CD4-positive, alpha-beta T cell treated with Interleukin-1 beta for 1 hour (primary cell): ENCODE results near the gene NR1H4.
"Not testable (repeated sequence)": the region's sequence is repeated elsewhere in the genome, so short reads cannot be mapped to it uniquely, and the experiment has no call there.

Experiments
- DNase-seq, 2 donors: peaks; one replicate each; pipeline ENCODE4 v3.0.0-alpha.2; 2020 to 2022

The NR1H4 gene

GRCh38 chr12:100473050-100473715 is 483 bp upstream of the NR1H4 start:
- no peak for DNase-seq

- DNase-seq = no peak
These were observed 951 bp downstream of the NR1H4 start for GRCh38 chr12:100474617-100475016.

- no peak for DNase-seq
These were observed 2.5 kb downstream of the NR1H4 start for GRCh38 chr12:100476013-100476751.

GRCh38 chr12:100481021-100481420 is 7.4 kb downstream of the NR1H4 start:
- DNase-seq = no peak

- no peak for DNase-seq
These were observed 10.7 kb downstream of the NR1H4 start for GRCh38 chr12:100484183-100484886.

GRCh38 chr12:100484891-100485471 is 11.3 kb downstream of the NR1H4 start:
- no peak for DNase-seq

- no peak for DNase-seq
These were observed 12.3 kb downstream of the NR1H4 start for GRCh38 chr12:100485983-100486382.

GRCh38 chr12:100489251-100489820 is 15.7 kb downstream of the NR1H4 start:
- no peak for DNase-seq

GRCh38 chr12:100490056-100490455 is 16.4 kb downstream of the NR1H4 start:
- no peak for DNase-seq

GRCh38 chr12:100491104-100491503 is 17.4 kb downstream of the NR1H4 start:
- no peak for DNase-seq

- no peak for DNase-seq
These were observed 19.8 kb downstream of the NR1H4 start for GRCh38 chr12:100493396-100494012.

GRCh38 chr12:100494026-100494425 is 20.4 kb downstream of the NR1H4 start:
- no peak for DNase-seq

- DNase-seq = no peak
These were observed 20.9 kb downstream of the NR1H4 start for GRCh38 chr12:100494538-100494937.

- no peak for DNase-seq
These were observed 23.6 kb downstream of the NR1H4 start for GRCh38 chr12:100497105-100497795.

- DNase-seq = no peak
These were observed 24.5 kb downstream of the NR1H4 start for GRCh38 chr12:100498141-100498540.

- DNase-seq = no peak
These were observed 25.8 kb downstream of the NR1H4 start for GRCh38 chr12:100499416-100499815.

- not testable (repeated sequence) for DNase-seq
These were observed 29.1 kb downstream of the NR1H4 start for GRCh38 chr12:100502718-100503117.

- no peak for DNase-seq
These were observed 29.6 kb downstream of the NR1H4 start for GRCh38 chr12:100503228-100503628.

GRCh38 chr12:100504804-100505203 is 31.1 kb downstream of the NR1H4 start:
- DNase-seq = no peak

- DNase-seq = no peak
These were observed 35.1 kb downstream of the NR1H4 start for GRCh38 chr12:100508751-100509150.

GRCh38 chr12:100512692-100513091 is 39.0 kb downstream of the NR1H4 start:
- DNase-seq = no peak

GRCh38 chr12:100515968-100516367 is 42.3 kb downstream of the NR1H4 start:
- no peak for DNase-seq
